OCI-M1 (cell line): Measurements from ENCODE around the gene GALNT12.

Experiments
- DNase-seq: peaks from one replicate; lab custom pipeline; 2025; lab: John Stamatoyannopoulos, UW

GALNT12 gene

DNA sequence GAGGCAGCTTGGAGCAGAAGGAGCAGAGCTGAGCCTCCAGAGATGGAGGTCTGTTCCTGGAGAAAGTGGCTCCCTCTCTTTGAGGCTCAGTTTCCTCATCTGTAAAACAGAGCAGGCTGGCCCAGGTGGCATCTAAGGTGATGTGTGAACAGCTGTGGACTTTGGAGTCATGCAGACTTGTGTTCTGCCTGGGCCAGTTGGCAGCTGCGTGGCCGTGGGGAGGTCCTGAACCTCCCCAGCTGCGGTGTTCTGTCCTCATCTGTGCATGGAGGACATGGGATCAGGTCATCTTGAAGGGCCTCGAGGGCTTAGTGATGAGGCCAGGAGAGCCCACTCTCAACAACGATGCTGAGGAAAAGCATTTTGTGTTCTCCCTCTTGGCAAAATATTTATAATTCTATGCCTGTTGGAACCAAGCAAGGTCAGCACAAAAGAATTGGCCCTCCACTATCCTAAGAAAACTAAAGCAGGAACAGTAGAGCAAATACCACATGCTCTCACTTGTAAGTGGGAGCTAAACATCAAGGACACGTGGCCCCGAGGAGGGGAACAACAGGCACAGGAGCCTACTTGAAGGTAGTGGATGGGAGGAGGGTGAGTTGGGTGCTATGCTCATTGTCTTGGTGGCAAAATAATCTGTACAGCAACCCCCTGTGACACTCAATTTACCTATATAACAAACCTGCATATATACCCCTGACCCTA lies 73.0 kb downstream of the GALNT12 start:
- DNase-seq, result no peak

DNA sequence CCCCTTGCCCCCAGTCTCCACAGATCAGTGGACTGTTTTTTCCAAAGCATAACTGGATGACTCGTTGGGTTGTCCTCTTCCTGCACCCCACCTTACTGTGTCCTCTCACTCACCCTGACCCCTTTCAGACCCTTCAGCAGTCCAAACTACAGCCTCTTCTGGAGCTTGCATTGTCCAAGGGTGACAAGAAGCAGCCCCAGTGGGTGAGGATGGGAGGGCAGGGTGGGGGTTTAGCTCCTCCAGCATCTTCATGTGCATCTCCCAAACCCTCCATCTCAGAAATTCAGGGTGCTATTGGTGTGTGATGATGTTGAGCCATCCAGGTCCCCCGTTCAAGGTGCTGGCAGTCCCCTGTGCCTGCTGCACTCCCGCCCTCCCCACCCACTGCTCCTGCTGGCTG lies 73.9 kb downstream of the GALNT12 start:
- no peak for DNase-seq

DNA sequence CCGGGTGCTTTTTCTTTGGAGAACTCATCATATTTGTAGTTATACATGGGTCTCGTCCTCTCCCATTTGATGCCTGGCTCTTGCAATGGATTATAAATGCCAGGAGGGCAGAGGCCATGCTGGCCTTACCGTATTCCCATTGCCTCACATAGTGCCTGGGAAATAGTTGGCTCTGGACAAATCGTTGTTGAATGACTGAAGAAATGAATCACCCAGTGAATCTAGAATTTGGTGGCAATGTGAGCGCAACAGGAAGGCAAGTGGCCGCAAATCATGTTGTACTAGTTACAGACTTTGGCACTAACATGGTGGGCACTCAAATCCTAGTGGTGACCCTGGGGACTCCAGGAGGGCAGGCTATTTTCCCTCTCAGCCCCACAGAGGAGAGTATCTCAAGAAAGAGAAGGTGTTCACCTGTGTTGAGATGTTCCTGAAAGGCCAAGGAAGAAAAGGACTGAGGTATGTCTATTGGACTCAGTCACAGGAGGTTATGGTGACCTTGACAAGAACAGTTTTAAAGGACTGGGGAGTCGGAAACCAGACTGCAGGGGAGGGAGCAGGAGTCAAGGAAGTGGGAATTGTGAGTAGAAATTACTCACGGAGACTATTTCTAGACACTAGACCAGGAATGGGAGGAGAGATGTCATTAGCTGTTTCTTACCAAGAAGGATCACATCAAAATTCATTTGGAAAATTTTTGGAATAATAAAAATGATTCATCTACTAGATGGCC lies 74.5 kb downstream of the GALNT12 start:
- DNase-seq, result no peak

DNA sequence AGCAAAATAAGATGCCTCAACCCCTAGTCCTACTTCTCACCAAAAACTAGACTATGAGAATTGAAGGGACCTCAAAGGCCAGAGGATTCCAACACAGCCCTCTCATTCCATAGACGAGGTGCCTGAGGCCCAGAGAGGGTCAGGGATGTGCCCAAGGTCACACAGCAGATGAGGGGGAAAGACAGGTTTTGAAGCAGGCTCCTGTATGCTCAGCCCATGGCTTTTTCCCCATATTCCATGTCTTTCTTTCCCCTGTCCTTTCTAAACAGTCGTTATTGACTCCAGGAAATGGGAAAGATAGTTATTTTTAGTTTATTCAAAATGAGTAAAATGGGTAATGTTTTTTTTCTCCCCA lies 75.1 kb downstream of the GALNT12 start:
- DNase-seq, result no peak

DNA sequence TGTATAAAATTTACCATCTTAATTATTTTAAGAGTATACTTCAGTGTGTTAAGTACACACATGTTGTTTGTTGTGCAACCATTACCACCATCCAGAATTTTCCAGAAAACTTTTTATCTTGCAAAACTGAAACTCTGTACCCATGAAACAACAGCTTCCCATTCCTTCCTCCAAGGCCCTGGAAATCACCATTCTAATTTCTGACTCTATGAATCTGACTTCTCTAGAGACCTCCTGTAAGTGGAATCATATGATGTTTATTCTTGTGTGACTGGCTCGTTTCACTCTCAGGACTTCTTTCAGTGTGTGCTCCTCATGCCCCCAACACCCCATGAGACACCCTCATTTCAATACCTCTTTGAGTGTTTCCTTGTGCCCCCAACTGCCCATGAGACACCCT lies 75.8 kb downstream of the GALNT12 start:
- DNase-seq, result no peak

DNA sequence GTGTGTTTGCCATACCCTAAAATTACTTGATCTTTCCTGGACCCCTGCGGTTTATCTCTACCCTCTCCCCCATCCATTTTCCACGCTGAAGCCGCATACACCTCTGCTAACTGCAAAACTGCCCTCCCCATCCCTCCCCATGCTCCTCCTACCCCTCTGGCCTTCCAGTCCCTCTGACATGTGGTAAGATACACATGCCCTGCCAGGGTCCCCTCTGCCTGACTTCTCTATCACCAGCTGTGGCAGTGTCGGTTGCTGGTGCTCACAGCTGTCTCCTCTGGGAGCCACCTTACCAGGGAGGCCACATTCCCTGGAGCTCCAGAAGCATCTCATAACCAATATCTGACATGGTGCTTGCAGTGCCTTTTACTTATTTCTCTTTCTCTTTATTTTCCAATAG lies 77.4 kb downstream of the GALNT12 start:
- DNase-seq, result no peak

DNA sequence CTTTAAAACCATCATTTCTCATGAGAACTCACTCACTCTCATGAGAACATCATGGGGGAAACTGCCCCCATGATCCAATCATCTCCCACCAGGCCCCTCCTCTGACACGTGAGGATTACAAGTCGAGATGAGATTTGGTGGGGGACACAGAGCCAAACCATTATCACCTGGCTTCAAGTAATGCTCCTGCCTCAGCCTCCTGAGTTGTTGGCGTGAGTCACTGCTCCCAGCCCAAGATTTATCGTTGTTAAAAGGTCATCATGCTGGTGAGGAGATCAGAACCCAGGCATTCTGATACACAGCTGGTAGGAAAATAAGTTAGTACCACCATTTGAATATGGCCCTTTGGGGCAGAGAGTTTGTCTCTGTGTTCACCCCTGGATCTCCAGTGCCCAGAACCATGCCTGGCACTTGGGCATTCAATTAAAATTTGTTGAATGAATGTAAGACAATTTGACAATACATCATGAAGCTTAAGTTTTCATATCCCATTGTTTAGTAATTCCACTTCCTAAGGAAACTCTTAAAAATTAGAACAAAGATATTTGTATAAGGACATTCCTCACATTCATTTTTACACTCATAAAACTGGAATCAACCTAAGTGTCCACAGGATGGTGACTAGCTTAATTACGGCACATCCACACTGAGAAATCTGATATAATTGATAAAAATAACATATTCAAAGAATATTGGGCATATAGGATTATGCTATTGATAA lies 78.3 kb downstream of the GALNT12 start:
- no peak for DNase-seq

DNA sequence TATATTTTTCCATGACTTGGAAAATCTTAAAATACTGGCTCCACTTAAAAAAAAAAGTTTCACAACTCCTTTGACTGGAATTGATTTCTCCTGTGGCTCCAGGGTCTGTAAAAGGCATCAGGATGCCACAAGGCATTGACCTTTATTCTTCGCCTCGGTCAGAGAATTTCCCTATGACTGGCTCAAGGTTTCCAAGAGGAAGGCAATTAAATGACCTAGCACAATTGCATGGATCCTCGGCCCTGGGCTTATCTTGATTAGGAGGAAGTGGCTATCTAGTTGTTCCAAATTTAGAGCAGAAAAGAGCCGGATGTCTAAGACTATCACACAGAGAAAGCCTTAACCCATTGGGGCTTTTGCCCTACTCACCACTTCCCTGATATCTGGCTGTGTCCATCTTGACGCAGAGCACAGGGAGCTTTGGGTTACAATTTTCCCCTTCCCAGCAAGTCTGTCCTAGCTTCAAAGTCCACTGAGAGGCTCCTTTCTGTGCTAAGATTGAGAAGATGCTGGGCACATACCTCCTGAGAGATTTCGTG lies 79.3 kb downstream of the GALNT12 start:
- DNase-seq, result peak; percentile 26

DNA sequence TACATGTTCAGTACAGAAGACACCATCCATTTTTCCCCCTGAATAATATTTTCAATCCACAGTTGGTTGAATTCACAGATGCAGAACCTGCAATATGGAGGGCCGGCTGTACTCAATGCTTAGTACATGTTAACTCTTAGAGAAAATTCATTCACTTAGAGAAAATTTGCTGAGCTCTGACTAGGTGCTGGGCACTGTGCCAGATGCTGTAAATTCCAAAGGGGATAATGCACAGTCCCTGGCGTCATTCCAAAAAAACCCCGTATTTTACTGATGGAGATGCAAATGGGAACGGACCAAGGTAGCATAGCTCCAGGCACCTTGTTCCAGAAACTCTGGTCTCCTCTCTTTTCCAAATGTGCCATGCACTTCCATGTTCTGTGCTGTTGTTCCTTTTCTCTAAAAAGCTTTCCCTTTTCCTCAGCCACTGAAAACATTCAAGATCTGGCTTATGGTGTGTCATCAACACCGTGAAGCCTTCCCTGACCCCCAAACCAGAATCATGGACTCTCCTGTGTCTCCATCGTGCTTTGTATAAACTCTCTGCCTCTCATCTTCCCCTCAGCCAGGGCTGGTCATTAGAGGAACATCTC lies 80.5 kb downstream of the GALNT12 start:
- no peak for DNase-seq

DNA sequence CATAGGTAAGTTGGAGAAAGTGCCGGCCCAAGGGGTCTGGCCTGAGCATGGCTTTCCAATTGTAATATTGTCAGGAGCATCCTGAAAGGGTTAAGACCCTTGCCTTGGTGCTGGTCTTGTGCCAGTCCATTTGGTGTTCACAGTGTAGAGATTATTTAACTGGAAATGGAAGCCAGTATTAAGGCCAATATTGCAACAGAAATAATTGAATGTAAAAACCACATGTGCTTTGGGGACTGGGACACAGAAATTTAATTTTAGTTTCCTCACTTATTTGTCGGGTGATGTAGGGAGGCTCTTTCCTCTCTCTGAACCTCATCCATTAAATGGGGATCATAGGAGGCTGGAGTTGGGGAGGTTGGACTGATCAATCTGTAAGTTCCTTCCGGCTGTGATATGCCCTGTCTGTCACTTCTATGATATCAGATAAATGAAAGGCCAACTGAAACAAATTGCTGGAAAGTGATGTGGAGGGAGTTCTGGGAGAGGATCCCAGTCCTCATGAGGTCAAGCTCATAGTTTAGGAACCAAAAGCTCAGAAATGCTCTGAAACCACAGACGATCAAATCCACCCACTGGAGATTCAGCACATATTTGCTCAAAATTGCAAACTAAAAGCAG lies 81.4 kb downstream of the GALNT12 start:
- DNase-seq, result no peak

DNA sequence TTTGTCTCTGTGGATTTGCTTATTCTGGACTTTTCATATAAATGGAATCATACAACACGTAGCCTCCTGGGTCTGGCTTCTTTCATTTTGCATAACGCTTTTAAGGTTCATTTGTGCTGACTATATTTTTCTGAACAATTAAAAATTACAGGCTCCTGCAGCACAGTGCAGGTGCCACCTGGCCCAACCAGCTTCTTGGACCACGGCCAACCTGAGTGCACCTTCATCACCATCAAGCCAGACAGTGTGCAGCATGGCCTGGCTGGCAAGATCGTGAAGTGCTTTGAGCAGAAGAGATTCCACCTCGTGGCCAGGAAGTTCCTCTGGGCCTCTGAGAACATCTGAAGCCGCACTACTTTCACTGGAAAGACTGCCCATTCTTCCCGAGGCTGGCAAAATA lies 82.8 kb downstream of the GALNT12 start:
- DNase-seq, result no peak

DNA sequence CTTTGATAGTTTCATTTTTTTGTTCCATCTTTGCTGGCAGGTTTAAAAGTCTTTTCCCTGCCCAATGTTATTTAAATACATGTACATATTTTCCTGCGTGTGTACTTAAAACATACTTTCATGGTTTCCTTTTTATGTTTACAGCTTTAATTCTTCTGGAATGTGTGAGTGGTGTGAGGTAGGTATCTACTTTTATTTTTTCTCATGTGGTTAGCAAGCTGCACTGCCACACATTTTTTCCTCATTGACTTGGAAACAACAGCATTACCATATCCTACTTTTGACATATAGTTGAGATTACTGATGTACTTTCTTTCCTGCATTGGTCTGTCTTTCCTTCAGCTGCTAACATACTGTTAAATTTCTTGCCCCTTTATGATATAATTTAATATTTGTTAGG lies 84.8 kb downstream of the GALNT12 start:
- no peak for DNase-seq

DNA sequence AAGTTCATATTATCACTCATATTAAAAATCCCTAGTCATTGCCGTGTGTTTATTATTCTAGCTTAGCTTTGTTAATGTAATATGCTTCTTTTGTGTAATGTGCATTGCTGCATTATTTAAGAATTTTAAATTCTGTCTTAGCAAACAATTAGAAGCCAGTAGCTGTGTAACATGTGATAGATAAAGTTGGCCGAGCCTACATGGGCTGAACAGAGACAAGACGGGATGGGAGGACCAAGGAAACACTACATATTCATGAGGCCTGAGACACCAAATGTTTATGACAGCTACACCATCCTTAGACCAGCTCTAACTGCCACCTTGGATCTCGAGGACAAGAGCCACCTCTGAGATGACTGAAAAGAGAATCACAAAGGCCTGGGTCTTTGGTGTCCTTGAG lies 85.2 kb downstream of the GALNT12 start:
- DNase-seq, result no peak

DNA sequence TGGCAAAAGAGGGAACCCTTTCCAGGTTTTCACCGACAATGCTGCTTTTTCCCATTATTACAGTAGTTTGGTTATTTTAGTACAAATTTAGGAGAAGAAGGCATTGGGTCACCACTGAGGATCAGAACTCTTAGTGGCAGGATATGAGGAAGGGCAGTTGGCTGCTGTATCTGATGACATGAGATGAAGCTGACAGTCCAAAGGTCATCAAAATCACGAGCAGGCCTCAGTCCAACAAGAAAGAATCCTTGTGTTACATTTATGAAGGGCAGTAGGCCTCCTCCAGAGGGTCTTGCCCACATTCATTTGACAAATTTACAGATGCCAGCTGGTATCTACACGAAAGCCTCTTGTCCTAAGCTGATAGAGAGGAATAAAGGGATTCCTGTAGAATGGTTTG lies 86.7 kb downstream of the GALNT12 start:
- no peak for DNase-seq

DNA sequence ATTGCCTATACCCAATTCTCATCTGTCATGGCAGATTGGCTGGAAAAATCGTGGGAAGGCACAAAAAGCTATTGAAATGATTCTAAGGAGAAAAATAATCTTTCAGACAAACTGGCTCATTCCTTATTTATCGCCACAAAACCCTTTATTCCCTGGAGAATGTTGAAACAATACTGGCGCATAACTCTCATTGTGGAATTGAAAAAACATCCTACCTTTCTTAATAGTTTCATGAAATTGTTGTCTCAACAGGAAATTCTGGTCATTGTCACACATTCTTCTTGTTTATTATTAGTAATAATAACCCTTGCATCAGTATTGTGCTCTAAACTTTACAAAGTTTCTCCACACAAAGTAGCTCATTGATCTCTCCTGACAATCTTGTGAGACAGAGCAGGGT lies 87.3 kb downstream of the GALNT12 start:
- no peak for DNase-seq

DNA sequence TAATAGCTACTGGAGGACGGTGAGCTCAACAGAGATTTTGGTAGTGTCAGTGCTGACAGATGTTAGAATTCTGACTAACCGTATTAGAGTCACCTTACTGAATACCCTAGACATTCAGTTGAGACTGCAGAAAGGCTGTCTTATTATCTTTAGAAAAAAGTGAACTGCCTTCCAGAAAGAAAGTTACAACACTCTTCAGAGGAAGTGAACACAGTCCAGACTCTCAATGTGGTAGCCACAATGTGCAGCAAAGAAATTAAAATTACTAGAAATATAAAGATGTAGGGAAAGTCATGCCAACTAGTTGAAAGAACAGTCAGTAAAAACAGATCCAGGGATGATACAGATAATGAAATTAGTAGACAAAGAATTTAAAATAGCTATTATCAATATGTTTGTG lies 89.2 kb downstream of the GALNT12 start:
- DNase-seq, result no peak

DNA sequence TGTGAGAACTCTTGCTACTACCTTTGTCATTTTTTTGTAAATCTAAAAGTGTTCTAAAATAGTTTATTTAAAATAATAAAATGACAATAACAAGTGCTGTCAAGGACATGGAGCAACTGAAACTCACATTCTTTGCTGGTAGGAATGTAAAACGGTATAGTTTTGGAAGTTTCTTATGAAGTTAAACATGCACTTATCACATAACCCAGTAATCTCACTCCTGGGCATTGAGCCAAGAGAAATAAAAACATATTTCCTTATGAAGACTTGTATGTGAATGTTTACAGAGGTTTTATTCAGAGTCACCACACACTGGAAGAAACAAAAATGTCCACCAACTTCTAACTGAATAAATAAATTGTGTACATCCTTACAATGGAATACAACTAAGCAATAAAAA lies 90.3 kb downstream of the GALNT12 start:
- no peak for DNase-seq

DNA sequence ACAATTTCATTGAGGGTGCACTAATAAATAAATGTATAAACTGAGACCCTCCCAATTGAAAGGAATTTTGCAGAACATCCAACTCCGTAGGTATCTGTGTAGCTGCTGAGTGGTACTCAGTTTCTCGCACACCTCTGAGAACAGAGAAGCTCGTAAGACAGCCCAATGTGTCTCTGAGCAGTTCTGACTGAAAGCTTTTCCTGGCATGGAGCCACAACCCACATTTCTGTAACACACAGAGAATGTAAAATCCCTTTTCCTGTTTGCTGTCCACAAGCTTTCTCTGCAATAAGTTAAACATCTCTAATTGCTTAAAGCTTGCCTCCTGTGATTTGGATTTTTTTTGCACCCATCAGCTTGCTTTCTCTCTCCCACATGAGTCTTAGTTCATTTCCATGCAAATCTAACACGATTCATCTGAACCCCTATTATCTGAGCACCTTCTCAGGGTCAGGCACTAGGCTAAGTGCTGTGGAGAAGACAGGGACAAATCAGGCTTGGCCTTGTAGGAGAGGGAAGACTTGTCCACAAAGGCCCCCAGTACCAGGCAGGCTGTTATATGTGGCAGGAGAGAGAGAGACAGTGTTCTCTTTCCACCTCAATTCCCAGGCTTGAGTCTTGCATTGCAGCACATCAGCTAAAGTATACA lies 92.1 kb downstream of the GALNT12 start:
- DNase-seq, result peak; percentile 10
